ENCODE measurements around the gene CLEC2L.
A peak's percentile ranks its signal among the peaks of the same experiment; 100 is the strongest.

CLEC2L gene

DNA sequence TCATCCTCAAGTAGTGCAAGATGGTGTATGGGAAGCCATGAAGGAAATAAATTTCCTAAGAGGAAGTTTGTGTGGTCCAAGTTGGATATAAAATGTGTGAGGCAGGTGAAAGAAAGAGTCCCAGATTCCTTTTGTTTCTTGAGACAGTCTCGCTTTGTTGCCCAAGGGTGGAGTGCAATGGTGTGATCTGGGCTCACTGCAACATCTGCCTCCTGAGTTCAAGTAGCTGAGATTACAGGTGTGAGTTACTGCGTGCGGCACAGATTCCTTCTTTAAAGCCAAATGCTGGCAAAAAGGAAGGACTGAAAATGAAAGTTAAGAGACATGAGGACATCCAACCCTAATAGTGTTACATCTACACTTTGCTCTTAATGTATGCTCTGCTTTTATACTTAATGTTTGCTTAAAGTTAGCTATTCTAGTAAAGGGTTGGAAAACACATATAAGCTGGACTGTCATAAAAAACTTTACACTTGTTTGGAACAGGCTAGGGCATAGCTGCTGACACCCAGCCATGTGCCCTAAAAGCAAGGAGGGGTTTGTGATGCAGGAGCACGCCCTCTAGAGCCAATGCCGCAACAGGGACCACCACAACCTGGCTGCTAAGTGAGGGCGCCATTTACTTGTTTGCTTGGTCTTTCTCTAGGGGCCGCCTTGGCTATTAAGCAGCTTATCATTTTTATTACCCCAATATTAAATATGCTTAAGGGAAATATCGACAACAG is 34.5 kb downstream of the CLEC2L start:
- DNase-seq = no peak

DNA sequence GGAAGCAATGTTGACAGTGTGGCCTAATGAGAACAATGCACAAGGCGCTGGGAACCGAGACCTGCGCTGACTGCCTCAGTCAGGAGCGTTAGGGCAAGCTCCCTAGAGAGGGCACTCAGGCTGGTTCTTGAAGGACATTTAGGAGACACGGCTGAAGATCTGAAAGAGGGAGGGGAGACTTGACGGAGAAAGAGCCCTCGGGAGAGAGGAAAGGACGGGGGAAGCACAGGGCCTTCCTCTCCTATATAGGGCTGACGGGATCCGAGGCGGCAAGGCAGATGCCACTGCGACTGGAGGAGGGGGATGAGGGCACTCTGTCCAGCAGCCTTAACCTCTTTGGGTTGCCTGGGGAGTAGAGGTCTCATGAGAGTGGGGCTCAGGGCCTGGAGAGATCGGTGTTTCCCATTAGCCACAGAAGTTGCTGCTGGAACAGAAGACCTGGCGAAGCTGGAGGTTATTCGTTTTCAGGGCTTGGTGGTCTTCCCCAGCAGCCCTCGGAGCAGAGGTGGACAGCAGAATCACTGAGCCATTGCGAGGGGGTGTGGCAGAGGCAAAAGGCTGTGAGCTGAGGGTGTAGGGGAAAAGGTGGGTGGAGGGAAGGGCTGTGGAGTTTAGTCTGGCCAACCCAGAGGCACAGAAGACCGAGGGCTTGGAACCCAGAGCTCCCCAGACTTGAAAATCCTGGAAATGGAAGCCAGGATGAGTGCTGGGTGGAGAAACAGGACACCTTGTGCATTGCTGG is 36.0 kb downstream of the CLEC2L start:
- no peak for DNase-seq

DNA sequence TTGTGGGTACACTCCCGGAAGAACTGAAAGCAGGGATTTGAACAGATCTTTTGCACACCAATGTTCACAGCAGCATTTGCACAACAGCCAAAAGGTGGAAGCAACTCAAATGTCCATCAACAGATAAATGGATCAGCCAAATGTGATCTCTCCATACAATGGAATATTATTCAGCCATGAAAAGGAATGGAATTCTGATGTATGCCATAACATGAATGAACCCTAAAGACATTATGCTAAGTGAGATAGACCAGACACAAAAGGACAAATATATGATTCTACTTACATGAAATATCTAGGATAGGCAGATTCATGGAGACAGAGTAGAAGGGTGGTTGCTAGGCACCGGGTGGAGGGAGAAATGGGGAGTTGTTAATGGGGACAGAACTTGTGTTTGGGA is 36.7 kb downstream of the CLEC2L start:
- DNase-seq = no peak

DNA sequence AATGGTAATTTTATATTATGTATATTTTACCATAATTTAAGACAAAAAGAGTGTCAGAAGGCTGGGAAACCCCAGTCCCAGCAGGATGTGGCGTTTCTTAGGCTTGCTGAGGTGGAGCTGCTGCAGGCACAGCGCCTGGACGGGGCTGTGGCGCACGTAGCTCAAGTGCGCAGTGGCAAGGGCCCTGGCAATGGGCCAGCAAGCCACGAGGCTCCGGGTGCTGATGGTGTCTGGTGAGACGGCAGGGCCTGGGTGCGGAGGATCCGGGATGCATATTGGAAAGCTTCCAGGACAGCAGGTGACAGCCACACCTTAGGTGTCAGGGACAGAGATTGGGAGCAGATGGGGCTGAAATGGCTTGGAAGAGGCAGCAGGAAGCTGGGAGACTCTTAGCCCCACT is 37.2 kb downstream of the CLEC2L start:
- no peak for DNase-seq

DNA sequence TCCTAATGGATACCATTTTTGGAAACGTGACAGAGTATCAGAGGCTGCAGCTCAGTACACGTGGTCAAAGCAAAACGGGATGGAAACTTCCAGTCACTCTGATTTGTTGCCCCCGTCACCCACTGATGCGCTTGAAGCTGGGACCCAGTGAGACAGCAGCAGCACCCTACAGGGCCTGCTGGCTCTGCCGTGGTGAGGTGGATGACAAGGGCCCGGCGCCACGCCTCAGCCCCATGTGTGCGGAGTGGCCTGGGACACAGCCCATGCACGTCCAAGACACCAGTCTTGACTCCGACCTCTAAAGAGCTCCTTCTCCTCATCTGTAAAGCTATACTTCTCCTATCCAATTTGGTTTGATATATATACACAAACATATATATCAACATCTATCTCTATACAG is 39.0 kb downstream of the CLEC2L start:
- DNase-seq = no peak

DNA sequence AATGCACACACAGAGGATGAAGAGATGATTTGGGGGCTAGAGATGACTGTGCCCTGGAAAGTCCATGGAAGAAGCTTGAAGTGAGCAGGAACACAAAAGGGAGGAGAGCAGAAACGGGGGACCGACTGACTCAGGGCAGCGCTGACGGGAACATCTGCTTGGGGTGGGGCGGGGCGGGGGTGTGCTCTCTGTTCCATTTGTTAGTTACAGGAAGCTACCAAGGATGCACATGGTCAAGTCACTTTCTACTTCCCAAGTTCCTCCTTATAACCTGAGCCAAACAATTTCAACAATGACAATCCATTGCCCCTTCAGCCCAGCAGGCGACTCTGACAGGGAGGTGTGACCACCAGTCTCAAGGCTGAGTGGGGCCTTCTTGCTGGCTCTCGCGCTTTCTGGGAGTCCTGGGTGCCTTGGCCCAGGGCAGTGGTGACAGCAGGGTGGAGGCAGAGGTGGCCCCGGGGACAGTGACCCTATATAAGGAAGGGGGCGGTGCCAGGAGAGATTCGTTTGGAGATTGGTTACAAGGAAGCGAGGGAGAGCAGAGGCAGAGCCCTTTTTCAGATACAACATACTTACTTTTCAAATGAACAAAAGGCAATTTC is 39.6 kb downstream of the CLEC2L start:
- no peak for DNase-seq

DNA sequence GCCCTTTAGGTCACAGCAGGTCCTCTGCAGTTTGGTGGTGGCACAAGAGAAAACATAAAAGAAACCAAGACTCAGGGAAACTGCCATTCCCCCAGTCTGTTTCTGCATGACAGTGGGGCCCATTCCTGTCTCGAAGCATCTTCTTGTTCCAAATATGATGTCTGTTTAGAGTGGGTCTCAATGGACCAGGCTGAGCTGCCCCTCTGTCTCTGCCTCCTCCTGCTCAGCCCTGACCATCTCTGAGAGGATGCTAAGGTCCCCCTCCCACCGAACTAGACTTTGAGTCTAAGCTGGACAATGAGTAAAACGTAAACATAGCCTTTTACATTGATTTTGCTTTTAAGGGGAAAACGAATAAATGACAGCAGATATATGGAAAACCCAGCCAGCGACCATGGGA is 40.4 kb downstream of the CLEC2L start:
- no peak for DNase-seq

DNA sequence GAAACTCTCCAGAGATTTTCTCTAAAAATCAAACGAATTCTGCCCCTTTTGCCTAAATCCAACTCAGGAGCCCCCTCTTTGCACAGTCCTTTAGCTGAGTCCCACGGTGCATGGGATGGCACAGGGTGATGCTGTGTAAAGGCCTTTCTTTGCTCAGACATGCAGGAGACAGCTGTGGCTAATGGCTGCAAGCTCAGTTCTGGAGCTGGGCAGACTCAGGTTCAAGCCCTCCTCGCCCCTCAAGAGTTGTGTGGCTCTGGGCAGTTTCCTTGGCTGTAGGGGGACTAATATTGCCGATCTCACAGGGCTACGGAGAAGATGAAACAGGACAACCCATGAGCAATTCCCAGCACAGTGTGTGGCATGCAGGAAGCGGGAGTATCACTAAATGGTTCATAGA is 42.6 kb downstream of the CLEC2L start:
- no peak for DNase-seq

DNA sequence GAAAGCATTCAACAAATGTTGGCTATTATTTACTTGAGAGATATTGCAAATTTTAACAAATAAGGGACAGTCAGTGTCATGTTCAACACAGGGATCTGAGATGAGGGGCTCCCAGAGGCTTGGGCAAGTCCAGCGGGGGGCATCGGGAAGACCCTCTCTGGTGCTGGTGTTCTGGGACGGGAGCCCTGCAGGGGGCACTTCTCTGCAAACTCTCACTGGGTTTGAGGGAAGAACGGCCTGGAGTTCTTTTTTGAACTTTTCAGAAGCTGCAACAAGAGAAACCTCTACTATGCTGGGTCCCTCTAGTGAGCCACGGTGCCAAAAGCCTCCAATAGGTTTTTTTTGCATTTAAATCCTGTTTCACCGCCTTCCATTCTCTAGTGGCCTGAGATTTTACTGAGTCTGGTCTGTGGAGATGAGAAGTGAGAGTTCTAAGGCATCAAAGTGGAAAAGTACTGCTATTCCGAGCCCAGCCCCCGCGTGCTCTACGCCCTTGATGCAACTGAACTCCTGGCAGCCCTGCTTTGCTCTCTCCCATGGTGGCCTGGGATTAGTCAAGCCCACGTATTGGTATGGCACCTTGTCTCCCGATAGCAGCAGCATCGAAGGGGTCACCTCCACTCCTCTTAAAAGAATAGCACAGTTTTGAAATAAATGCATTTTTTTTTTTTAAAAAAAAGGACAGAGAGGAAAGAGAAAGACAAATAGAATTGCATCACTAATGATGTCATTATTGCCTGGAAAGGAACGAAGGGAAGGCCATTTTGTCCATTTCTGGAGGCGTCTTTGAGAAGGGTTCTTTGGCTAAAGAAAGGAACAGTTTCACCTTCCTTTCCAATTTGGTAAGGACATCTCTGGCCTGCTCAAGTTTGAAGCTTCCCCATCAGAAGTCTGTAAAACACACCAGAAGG is 43.5 kb downstream of the CLEC2L start:
- no peak for DNase-seq

DNA sequence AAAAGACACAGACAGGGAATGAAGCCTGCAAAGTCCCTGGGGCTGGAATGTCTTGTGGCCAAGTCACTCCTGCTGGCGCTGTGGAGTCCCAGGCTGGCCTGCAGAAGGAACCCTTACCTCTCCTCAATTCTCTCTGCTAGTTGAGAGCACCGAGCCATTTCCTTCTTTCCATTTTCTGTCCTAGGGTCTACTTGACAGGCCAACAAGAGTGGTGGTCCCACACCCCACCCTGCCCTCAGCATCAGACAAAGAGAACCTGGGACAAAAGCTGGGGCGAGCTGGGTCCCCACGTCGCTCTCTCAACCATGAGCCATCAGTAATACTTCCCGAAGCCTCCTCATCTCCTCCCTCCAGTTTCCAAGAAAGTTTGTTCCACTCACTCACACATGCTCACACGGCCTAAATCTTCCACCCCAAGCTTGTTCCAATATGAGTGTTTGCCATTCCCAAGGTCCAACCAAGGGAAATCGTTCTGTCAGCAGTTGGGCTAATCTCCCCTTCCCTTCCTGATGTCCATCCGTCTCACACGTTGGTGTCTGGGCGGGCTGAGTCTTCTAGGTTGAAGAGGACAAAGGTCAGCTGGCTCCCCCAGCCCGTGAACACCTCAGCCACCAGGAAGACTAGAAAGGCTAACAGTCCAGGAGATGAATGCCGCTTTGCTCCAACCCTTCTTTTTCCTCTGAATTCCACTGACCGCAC is 44.3 kb downstream of the CLEC2L start:
- DNase-seq = no peak

DNA sequence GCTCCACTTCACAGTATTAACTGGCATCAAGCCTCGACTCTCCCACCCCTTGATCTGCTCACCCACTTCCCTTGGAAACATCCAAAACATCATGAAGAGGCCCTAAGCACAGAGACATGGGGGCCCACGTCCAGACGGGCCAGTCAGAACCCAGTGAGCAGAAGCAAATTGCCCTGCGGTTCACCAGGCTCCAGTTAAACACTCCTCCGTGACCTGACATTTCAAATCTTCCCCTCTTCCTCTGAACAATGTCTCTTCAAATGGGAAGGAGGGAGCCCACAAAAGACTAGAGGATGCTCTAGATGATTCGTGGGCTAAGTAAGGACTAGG is 44.8 kb downstream of the CLEC2L start:
- DNase-seq = no peak

DNA sequence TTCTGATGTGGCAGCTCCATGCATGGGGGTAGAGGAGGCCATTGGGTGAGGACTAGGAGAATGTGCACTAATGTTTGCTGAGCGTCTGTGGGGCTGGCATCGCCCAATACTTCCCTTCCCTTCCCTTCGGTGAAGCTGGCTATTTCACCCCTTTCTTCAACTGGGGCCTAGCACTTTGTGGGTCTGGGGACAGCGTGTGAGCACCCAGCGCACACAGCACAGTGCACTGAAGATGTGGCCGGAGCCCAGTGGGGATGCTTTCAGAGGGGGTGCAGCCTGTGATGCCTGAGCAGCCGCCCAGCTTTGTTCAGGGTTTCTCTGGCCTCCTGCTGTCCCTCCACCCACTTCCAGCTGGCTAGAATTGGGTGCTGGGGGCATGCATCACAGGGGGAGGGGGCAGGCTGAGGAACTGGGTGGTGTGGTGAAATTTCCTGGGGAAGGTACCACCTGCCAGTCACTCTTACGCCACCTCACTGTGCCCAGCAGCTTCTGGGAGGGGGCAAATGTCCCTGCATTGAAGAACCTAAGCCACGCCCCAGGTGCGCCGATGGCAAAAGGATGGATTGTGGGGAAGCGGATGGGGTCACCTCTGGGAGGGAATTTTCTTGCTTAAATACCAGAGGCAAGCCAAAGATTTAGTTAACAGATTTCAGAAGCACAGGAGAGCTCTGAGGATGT is 45.5 kb downstream of the CLEC2L start:
- no peak for DNase-seq

DNA sequence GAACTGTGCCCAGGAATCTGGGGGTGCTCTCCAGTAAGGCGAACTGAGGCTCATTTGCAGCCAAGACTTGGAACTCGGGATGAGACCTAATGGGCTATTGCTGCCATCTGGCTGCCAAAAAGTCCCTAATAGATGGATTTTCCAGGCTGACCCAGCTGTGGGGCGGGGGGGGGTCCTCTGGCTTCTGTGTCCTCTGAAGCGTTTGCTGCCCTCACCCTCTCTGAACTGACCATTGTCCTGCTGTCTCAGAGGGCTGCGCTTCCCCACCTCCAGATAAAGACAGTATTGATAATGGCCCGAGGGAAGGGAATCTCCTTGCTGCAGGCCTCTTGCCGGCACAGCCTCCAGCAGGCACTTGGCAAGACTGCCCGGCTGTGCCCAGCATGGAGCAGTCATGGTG is 46.6 kb downstream of the CLEC2L start:
- no peak for DNase-seq

DNA sequence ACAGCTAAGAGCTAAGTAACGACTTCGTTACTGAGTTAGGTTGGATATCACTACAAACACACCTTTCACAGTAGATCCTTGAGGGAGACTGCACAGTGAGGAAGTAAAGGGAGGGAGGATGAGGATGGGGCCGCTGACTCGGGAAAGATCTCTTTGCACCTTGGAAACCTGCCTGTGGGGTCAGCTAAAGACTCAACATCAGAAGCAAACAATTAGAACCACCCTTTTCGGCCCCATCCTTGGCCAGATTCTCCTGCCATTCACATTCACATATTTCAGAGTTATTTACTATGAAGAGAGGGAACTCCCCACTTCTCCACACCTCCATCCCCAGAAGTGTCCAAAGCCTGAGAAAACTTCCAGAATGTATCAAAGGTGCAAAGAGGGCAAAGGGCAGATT is 47.1 kb downstream of the CLEC2L start:
- DNase-seq = no peak

DNA sequence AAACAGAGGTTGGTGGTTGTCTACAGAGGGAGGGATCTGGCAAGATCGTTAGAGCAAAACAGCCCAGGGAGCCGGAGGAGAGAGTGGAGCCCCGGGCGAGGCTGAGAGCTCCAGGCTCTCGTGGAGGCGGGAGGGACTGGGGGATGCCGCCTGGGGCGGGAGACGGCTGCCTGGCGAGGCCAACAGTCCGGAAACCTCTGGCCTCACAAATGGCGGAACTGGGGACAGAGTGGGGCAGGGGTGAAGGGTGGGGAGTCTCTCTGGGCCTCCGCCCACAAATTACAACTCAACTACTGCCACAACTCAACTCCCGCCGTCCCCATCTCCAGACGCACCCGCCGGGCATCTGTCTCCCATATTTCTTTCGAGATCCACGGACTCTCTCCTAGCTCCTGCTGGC is 47.7 kb downstream of the CLEC2L start:
- DNase-seq = no peak

DNA sequence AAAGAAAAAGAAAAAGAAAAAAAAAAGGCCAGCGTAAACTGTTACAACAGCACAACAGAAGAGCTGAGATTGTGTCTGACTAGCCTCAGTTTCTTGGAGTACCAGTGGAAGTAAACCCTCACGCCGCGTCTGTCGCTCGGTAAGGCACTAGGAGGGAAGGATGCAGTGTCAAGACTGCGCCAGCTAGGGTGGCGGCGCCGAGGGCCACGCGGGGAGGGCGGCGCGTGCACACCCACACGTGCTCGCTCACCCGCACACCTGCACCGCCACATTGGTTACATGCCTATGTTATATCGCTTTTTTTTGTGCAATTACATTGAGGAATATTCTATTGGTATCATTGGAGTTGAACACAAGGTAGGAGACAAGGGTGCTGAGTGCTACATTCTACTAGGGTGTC is 48.2 kb downstream of the CLEC2L start:
- DNase-seq = peak; percentile 15

DNA sequence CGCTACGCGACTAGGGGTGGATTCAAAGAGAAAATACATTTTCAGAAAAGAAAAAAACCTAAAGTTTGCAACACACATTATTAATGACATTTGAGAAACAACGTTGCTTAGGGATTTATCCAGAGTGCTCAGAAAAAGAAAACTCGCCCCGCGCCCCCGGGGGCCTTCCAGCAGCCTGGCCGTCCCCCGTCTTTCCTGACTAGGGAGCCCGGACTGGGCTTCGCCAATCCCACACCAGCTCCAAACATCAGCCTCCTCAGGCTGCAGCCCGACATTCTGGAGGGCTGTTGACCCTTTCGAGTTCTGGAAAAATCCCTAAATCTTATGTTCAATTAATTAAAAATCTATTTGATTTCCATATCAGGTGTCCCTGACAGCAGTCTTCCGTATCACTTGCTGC is 48.6 kb downstream of the CLEC2L start:
- peak; percentile 19 for DNase-seq

DNA sequence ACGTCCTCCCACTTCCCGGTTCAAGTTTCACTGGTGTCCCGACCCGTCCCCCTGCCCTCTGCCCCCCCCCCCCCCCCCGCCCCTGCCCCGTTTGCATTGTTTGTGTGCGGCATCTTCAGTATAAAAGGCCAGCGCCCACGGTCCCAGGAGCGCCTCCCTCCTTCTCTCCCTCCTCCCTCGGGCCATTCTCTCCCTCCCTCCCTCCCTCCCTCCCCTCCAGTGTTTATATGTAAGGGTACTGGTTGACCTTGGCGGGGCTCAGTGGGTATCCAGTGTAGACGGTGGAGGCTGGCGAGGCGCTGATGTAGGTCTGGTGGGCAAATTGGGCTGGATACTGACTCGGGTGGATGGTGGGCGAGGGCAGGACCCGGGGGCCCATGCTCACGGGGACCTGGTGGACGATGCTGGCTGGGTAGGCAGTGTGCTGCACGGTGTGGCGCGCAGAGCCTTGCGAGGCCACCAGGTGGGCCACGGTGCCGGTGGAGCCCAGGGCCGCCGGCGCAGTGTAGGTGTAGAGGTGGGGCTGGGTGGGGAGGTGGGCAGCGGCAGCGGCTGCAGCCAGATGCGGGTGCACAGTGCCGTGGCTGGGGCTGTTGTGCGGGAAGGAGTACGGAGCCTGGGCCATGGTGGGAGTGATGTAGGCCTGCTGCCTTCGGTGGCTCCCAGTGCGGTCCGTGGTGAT is 49.4 kb downstream of the CLEC2L start:
- peak; percentile 44 for DNase-seq

DNA sequence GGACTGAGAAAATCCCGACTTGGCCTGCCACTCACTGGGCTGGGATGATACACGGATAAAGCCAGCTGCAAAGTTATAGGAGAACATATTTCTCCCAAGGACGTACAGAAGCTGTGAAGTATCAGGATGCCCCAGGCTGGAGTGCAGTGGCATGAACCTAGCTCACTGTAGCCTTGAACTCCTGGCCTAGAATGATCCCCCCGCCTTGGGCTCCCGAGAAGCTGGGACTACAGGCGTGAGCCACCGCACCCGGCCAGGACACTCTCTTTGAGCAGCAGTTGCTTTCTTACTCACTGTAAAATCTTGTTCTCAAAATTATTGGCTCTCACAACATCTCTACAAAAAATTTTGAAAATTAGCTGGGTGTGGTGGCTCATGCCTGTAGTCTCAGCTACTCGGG is 50.4 kb downstream of the CLEC2L start:
- peak; percentile 32 for DNase-seq

DNA sequence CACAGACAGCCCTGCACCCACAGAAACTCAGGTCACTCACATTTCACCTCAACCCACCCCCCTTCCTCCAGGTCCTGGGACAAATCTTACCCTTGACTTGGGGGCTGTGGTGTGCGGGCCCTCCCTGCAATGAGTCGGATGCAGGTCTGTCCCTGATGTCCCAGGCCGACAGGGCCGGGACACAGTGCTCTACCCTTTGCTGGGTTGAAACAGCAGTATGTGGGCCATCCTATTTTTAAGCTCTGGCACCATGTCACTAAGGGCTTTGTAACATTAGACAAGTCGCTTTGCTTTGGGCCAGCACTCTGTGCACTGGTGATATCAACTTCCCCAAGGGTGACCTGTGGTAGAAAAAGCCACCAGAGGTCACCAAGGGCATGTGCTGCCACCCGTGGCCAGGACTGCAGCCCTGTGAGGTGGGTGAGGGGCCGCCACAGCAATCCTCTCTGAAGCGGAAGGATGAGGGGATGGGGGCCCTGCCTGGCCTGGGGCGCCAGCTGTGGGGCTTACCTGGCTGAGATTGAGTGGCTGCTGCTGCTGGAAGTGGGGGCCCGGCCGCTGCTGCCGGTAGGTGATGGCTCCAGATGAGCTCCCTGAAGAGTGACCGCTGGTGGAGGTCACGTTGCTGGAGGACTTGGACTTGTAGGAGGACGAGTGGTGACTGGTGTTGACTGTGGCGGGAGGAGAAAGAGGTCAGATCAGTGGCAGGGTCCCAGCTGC is 51.3 kb downstream of the CLEC2L start:
- peak; percentile 43 for DNase-seq

DNA sequence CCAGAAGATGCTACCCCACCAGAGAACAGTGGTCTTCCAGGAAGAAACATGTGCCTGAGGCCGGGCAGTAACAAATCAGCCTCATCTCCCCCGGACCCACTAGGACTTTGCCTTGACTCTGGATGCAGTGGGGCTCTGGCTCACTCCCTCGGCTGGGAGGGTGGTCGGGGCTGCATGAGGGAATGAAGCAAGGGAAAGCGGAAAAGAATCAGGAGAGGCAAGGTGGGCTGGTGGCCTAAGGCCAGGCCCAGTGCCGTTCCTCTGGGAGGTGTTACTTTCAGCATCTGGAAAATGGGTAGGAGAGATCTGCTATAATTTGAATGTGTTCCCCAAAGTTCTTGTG is 51.8 kb downstream of the CLEC2L start:
- peak; percentile 40 for DNase-seq

Measured in activated CD8-positive, alpha-beta memory T cell treated with anti-CD3 and anti-CD28 coated beads for 24 hours (primary cell).